Kasumi-1 (cell line): ENCODE results near the gene FNTB.
A peak's percentile ranks its signal among the peaks of the same experiment; 100 is the strongest.

Source experiments
- DNase-seq, 2 experiments: peaks; one replicate each; lab custom pipeline; 2025; lab: John Stamatoyannopoulos, UW

Gene FNTB, protein sequence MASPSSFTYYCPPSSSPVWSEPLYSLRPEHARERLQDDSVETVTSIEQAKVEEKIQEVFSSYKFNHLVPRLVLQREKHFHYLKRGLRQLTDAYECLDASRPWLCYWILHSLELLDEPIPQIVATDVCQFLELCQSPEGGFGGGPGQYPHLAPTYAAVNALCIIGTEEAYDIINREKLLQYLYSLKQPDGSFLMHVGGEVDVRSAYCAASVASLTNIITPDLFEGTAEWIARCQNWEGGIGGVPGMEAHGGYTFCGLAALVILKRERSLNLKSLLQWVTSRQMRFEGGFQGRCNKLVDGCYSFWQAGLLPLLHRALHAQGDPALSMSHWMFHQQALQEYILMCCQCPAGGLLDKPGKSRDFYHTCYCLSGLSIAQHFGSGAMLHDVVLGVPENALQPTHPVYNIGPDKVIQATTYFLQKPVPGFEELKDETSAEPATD

DNA sequence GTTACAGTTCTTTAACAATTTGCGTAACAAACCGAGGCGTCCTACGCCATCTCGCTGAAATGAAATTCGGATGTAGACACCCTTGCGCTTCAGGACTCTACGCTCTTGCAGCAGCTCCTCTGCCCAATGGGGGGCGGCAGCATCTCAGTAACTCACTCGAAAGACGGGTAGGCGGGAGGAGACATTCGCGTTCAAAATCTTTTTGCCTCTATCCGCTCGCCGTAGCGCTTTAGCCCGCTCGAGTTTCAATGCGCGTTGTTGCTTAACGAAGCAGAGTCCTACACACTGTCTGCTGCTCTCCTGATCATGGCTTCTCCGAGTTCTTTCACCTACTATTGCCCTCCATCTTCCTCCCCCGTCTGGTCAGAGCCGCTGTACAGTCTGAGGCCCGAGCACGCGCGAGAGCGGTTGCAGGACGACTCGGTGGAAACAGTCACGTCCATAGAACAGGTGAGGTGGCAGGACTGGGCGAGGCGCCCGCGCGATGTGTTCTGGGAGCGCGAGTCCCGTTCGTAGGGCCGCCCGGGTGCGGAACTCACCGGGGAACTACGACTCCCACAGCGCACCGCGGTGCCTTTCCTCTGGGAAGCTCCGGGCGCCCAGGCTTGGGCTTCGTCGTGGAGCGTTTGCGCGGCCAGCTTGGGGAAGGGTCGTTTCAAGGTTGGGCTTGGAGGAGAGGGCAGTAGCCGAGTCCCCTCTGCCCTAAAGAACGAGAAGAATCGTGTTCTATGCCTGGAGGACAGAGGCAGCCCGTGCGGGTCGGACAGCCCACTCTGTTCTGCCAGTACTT is at the start of gene FNTB:
TSS of gene FNTB (plus strand) at position 248 of the 790 bp plus-strand sequence. CDS start at position 307, 59 bp downstream.
- DNase-seq: peak; percentile 98 to 99

DNA sequence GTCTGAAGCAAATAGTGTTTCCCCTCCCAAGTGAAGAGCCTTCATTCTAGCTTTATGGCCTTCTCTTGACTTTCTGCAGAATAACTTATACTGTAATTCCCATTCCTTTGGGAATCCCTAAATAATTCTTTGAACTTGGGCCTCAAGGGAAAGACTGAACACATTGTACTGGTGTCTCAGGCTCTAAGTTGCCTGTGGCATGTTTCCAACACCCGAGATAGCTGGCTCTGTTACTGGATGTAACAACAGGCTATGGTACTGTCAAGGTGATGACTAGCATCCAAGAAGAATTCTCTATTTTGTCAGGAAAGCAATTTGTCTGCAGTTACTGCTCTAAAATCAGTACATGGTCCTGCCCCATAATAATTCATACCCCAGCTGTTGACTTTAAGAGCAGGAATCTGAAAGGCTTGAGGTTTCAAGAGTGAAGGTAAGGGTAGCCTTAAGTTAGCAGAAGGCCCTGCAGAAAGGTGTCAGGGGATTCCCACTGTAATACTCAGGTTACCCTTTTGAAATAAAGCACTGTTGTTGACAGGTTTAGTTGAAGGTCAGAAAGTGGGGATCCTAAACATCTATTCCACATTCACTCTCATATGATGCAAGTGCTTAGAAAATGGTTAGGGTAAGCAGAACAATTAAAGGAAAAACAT is 49.4 kb upstream of the FNTB start:
- no peak for DNase-seq

DNA sequence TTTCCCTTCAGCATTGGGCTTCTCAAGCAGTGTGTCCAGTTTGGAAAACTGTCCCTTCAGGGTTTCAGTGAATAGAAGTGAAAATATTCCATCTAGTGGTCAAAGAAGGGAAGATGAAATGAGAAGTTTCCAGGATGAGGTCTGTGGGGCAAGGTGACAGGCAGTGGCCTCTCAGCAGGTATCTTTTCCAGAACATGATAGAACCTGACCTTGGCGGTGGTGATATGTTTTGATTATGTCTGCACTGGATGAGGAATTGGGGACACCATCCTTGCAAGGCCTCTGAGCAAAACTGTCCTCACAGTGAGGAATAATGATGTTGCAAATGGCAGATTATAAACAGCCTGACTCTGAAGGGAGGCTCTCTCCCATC is 48.9 kb upstream of the FNTB start:
- peak in 1 of 2 experiments; percentile 5 for DNase-seq

DNA sequence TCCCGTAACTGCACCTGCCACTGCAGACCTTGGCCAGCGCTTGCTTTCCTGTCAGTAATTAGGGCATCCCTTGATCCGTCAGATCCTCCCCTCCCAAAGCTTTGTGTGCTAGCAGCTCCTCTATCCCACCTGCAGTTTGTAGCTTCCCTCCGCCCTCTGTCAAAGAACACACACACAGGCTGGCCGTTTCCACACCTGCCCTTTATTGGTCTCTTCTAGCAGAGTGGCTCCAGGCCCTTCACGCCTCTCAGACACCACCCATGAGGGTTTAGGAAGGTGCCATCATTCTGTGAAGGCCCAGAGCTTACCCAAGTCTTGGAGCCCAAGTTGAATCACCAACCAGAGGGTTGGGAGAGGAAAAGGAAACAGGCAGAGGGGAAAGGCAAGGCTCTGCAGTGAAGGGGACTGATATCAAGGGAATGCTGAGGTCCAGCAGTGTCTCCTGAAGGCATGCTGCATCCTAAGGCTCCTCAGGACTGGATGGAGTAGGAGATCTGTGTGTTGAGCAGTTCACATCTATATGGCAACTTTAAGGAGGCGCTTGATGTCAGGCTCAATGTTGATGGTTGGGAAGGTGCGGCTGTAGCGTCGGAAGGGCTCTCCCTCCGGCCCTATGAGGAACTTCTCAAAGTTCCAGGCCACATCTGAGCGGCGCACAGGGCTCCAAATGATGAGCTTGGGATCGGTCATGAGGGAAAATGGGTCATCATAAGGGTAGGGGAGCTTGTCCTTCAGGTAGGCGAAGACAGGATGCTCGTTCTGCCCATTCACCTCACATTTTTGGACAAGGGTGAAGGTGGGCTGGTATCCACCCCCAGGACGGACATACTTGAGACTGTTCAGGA is 47.5 kb upstream of the FNTB start:
- DNase-seq: no peak

DNA sequence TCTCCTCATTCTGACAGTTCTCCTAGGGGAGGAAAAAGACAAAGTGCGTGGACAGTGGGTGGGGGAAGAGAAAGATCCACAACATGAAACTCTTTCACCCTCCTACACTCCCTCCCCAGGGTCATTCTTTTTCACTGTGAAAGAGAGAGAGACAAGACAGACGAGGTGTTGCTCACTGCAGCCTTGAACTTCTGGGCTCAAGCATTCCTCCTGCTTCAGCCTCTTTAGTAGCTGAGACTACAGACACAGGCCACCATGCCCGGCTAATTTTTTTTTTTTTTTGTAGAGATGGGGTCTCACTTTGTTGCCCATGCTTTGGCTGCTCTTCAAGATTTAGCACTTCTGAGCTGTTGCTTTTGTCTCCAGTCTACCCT is 46.9 kb upstream of the FNTB start:
- no peak for DNase-seq

DNA sequence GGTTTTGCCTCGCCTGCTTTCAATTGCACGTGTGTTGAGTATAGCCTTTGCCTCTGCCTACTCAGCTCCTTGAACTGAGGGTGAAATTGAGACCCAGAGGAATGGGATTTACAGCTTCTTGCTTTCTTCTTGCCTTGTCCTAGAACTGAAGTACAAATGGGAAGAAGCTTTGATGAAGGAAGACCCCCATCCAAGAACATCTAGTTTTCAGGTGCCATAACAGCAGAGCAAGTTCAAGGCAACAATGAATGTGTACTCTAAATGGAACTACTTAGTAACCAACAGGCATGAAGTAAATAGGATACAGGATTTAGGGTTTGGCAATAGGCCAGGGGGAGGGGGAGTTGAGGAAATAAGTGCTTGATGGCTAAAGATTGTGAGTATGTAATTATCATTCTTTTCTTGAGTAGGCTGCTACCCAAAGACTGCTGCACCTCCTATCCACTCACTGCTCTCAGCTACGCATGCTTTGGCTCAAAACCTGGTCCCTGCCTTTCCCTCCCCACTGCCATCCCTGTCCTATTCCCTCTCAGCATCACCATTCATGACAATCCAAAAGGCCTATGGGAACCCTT is 46.3 kb upstream of the FNTB start:
- no peak for DNase-seq

DNA sequence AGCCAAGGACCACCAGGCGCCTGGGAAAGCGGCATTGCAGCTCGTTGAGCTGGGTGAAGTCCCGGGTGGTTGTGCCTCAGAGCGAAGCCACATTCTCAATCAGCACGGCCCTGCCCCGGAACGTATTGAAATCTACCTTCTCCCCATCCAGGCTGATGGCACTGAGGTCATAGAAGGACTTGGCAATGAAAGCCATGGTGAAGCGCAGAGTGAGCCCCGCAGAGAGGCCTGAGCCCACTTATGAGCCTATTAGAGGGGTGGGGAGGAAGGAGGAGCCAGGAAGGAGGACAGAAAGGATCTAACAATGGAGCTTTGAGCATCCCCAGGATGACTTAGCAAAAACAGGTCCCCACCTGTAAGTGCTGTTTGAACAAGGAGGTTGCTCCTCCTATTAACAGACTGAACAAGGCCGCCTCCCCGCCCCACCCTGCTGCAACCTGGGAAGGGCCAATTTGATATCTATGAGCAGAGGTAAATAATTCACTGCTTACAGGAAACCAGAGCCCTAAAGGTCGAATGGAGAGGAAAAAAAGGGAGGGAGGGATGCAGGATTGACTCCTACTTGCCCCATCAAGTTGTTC is 44.1 kb upstream of the FNTB start, which contains the start of gene GPX2:
TSS of gene GPX2 (minus strand) at position 215 of the 581 bp plus-strand sequence. CDS start at position 196, 19 bp downstream.
- DNase-seq: no peak

DNA sequence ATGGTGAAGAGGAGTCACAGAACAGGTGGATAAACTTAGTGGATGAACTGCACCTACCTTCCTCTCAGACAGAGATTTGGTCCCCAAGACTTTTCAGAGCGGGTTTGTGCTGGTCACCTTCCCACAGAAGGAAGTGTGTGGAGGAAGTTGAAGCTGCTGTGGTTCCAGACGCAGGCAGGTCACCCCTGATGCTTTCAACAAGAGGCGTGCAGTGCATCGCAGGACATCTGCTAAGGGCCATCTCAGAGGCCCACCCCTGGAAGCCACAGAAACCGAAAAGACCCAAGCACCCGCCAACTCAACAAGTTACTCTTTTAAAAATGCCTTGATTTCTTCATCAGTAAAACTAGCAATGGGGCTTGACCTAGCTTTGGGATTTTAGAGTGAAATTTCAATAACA is 43.1 kb upstream of the FNTB start:
- DNase-seq: no peak

DNA sequence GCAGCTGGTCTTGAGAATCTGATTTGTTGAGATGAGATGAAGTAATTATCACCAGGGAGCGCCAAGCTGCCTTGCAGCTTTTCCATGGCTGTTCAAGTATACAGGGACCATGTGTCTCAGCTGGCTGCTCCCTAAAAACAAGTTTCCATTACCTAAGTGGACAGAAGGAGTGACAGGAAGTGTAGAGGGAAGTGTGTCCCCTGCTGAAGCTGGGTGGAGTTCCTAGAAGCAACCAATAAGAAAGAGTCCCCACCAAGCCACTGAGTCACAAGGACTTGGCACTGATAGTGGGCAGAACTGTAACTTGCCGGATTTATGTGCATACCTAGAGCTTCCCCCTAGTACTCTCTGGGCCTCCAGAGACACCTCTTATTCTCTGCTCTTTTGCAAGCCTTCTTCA is 42.7 kb upstream of the FNTB start:
- no peak for DNase-seq

DNA sequence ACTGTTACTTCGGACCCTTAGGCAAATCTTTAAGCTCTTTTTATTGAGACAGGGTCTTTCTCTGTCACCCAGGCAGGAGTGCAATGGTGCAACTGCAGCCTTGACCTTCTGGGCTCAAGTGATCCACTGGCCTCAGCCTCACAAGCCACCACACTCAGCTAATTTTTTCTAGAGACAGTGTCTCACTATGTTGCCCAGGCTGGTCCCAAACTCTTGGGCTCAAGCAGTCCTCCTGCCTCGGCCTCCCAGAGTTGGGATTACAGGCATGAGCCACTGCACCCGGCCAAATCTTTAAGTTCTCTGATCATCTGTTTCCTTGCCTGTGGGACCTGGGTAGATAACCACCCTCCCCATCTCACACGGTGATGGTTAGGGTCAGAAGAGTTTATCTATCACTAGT is 41.8 kb upstream of the FNTB start:
- DNase-seq: no peak

DNA sequence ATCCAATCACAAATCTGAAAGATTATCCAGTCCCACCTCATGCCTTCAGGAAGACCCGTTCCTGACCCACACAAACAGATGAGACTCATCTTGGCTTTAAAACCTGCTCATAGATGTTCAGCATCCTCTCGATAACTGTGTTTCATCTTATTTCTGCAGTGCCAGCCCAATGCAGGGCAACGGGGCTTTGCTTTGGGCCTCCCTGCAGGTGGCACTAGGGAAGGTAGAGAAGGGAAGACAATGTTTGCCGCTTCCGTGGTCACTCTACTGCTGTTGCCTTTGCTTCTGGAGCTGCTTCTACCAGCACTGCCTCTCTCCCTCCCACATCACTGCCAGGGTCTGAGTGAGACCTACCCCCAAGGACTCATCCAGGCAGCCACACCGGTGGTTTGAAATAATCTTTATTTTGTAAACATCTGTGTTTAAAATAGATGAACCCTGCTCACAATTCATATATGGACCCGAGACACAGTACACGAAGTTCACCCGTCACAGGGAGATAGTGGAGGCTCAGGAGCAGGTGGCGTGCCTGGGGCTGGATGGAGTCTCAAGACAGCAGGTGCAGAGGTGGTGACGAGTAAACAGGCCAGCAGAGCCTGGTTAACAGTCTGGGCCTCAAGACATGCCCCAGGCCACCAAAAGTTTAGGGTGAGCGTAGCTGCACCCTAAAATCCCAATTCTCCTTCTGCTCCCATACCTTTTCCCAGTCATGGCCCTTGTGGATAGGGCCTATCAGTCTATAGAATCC is 41.1 kb upstream of the FNTB start:
- no peak for DNase-seq

DNA sequence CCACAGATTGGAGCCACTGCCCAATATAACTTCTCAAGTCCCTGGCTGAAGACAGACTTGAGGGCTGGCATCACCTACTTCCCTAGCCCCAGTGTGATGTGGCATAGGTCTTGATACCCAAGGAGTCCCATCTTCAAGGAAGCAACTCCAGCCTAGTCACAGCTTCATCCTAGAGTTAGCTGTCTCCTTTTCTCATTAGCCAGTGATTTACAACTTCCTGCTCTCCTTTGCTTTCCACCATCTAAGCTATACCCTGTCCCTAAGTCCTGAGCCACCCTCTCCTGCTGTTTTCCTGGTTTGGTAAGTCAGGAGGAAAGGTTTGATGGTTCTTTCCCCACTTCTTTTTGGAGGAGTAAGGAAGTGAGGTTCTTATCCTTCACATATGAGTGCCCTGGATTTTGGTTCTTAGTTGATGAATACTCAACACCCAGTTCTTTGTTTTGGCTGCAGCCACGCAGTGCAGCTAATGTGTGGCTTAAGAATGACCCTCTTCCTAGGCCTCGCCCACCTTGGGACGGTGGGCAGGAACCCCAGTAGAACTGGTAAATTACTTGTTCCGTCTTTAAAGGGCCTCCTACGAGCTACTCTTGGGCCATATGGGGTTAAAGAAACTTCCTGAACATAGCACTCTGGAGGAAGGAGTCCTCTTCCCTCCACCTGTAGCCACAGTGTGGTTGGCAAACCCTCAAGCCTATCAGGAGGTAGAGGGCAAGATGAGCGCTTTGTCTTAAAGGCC is 40.2 kb upstream of the FNTB start:
- no peak for DNase-seq

DNA sequence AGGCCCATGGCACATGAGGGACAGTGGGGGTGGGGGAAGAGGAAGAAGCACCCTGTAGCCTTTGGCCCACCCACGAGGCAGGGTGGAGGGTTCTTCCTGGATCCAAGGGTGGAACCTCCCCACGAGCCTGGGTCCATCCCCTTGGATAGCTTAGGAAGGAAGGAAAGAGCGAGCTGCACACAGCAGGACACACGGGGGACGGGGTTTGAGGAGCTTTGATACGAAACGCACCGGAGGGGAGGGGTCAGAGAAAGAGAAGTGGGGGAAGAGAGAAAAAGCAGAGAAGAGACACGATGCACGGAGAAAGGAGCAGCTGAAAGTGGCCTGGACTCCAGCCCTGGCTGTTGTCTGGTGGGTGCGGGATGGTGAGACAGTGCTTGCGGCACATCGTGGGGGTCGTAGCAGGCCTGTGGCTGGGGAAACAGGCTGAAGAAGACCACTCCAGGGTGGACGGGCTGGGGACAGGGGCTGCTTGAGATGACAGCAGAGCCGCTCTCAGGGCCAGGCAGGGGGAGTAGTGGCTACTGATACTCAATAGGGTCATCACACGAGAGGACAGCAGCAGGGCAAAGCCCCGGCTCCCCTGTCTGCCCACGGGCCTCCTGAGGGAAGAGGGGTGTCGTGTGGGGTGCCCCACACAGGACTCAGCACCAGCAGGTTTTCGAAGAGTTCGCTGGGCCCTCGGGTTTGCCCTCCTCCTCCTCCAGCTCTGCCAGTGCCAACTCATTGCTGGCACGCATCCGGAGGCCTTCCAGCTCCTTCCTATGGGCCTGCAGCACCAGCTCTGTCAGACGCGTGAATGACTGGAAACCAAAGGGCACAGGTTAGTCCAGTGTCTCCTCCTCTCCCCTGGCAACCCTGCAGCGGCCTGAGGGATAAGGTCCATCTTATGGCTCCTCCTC is 38.7 kb upstream of the FNTB start:
- DNase-seq: no peak

DNA sequence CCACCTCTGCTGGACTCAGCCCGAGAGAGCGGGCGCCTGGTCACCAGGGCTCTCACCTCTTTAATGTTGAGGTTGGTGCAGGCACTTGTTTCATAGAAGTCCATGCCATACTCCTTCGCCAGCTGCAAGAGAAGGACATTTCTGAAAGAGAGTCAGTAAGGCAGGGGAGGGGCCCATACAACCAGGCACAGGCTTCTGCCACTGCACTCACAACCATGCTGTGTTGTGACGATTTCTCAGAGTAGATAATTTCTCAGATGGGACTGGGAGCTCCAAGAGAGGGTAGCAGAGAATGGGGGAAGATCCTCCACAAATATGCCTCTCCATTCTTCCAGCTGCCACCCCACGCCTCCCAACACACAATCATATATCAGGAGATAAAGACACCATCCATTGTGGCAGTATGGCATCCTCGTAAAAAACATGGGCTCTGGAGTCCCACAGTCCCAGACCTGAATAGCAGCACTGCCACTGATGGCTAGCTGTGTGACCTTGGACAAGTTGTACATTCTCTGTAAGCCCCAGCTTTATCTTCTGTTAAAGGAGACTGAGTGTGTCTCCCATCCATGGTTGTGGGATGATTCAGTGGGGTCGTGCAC is 38.0 kb upstream of the FNTB start:
- no peak for DNase-seq

DNA sequence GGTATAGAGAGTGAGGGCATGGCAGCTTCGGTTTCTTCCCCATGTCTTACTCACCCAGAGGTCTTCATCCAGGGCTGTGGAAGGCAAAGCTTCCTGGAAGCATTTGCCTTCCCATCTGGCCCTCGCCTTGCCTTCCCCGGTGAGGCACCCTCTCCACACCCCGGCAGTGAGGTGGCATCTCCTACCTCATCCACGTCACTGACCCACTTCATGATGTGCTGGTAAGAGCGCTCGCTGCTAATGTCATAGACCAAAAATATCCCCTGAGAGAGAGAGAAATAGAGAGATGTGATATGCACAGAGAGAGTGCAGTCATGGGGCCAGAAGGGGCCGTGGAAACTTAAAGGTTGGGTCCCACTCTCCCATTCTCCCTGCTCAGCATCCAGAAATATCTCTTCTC is 35.8 kb upstream of the FNTB start:
- DNase-seq: no peak

DNA sequence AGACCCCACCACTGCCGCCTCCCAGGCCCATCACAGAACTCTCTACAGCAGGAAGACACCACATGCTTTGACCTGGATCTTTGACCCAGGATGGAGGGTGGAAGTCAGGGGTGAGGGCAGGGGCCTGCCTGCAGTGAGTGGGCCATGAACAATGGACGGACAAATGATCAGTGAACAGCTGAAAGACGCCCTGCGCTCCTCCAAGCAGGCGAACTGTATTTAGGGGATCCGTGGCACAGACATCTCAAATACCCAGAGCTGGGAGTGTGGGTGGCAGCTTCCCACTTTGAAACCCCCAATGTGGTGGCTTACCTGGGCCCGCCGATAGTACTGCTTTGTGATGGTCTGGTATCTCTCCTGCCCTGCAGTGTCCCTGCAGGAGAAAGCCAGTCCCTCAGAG is 35.4 kb upstream of the FNTB start:
- DNase-seq: no peak

DNA sequence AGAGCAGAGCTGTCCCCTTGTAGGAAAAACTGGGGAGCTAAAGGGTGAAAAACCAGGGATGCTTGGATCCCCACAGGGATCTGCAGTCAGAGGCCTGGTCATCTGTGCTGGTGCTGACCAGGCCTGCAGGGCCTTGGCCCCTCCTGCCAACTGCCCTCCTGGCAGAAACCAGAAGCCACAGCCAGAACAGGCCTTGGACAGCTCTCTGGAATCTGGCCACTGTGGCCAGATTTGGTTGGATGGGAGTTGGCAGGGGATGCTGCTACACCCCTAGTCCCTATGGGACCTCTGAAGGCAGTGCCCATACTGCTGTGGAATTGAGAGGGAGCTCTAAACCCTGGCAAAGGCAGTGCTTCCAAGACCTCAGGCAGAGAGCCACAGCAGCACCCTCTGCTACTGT is 35.0 kb upstream of the FNTB start:
- no peak for DNase-seq
